GM19372 (cell line): ENCODE data around the gene PPP1R16B.
"Not testable (repeated sequence)": the region's sequence is repeated elsewhere in the genome, so short reads cannot be mapped to it uniquely, and the experiment has no call there.

ENCODE experiments used
- ATAC-seq: cut with Tn5 transposase; IDR thresholded peaks from one replicate; pipeline ENCODE4 v1.9.1; 2021; ENCODE audit warnings: mild to moderate bottlenecking, low read depth, moderate library complexity; ENCODE audit not compliant: unreplicated experiment

PPP1R16B gene

GRCh38 chr20:38953630-38954340, 148.3 kb downstream of the PPP1R16B start:
- ATAC-seq = no peak

DNA sequence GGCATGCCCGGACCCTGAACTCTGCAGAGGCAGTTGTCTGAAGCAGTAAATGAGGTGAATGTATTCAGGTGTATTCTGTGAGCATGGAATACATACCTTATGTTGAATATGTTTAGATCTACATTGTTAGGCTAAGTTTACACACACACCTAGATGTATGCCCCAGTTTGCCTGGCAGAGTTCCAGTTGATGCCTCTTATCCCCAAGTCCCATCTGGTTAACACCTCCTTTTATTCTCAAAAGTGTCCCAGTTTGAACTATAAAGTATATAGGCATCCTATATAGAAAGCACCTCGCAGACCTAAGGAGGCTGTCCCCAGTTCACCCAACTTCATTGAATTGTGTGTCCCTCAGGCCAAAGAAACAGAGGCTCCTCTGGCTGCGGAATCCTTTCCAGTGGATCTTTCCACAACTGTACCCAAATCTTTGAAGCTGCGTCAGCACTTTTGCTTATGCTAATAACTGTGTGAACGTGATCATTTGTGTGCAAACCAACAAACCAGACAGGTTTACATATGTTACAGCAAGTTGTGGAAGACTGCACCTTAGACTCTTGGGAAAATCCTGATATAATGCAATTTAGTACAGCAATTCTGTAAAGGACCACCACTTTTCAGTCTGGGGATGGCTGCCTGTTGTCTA, 151.9 kb downstream of the PPP1R16B start:
- ATAC-seq = no peak

DNA sequence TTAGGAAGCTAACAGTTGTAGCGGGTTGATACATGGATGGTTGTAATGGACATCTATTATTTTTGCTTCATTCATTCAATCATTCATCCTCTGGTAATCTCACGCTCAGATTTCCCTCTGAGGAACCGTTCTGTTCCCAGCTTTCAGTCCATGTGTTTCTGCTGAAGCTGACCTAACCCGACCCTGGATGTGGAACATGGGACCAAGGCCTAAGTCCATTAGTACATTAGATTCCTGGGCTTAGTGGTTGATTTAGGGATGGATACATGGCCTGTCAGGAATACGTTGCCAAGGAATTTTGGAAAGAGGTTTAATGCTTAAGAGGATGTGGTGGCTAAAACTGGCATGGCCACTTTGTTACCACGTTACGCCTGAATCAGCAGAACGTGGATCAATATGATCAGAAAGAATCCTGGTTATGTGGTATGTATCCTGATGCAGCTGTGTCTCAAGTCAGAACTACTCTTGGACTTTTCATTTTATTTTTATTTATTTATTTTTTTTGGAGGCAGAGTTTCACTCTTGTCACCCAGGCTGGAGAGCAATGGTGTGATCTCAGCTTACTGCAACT, 152.5 kb downstream of the PPP1R16B start:
- no peak for ATAC-seq

DNA sequence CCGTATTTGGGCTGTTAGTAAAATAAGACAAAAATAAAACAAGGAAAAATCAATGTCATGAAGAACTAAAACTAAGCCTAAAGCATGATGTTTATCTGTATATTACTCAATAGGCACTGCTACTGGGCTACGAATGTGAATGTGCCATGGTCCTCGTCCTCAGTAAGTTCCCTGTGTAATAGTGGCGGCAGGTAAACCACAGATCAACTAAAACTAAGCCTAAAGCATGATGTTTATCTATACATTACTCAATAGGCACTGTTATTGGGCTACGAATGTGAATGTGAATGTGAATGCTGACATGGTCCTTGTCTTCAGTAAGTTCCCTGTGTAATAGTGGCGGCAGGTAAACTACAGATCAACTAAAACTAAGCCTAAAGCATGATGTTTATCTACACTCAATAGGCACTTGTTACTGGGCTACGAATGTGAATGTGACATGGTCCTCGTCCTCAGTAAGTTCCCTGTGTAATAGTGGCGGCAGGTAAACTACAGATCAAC, 154.7 kb downstream of the PPP1R16B start:
- not testable (repeated sequence) for ATAC-seq

- ATAC-seq = no peak
Observed at GRCh38 chr20:38961530-38962043, 156.1 kb downstream of the PPP1R16B start.

GRCh38 chr20:38962044-38962927, 156.8 kb downstream of the PPP1R16B start, which contains the start of gene DHX35:
TSS of gene DHX35 (plus strand) at chr20:38962344. CDS start at chr20:38962368, 24 bp downstream.
- ATAC-seq = peak; percentile 97

- no peak for ATAC-seq
Observed at GRCh38 chr20:38962928-38963401, 157.5 kb downstream of the PPP1R16B start.

DNA sequence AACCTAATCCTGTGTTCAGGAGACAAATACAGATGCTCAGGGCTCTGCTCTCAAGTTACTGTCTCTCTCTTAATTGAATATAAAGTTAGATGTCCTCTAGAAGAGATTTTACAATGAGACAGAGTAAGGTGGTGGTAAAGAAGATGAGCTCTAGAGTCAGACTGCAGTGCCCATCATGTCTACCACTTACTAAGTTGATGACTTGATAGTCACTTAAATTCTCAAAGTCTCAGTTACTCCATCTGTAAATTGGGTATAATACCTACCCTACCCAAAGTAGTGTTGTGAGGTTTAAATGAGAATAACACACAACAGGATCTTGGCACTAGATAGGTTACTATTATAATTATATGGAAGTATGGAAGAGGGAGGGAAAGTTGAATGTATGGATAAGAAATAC, 158.2 kb downstream of the PPP1R16B start:
- no peak for ATAC-seq

- no peak for ATAC-seq
Observed at GRCh38 chr20:38965264-38965663, 159.8 kb downstream of the PPP1R16B start.

DNA sequence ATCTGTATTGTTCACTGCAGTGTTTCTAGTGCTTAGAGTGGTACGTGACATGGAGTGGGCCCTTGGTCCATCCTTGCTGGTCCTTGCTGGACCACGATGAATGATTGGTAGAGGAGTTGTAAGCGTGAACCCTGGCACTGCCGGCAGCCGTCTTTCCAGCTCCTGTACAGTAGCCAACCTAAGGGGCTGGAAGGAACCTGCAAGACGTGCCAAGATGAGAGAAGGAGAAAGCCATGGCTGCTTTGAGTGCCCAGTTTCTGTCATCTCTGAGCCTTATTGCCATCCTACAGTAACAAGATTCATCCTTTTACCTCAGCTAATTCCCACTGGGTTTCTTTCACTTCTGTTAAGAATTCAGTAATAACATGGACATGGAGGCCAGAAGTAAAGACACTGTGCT, 162.6 kb downstream of the PPP1R16B start:
- ATAC-seq = no peak

GRCh38 chr20:38969708-38970107, 164.2 kb downstream of the PPP1R16B start:
- no peak for ATAC-seq

DNA sequence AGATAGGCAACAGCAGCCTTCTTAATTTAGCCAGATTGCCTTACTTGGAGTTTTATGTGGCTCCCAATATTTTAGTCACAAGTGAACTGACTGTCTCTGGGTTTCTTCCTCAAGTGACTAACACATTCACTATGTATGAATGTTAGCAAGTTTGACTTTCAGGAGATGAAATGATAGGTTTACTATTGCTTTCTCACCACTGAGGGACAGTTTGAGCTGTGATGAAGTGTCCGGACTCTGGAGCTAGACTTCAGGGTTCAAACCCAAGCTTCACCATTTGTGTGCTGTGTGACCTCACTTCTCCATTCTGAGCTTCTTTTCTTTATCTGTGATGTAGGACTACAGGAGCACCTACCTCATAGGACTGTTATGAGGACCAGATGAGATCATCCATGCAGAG, 164.8 kb downstream of the PPP1R16B start:
- ATAC-seq = no peak
